Trophoblast cell (in vitro differentiated cells and primary cell): ENCODE measurements around the gene RYR1.
"Not testable (repeated sequence)": the region's sequence is repeated elsewhere in the genome, so short reads cannot be mapped to it uniquely, and the experiment has no call there.

Experiments used
- DNase-seq, 2 donors: peaks; one replicate each; pipeline ENCODE4 v3.0.0-alpha.2; 2016
- H2AFZ ChIP-seq: 2 replicates; pipeline ENCODE4 v1.6.1; 2013; ENCODE audit warnings: low read length, moderate library complexity, mild to moderate bottlenecking; ENCODE audit not compliant: insufficient read depth, poor library complexity
- H2AK5ac ChIP-seq: 2 replicates; pipeline ENCODE4 v1.6.1; 2013; ENCODE audit warnings: mild to moderate bottlenecking, low read length
- H2BK120ac ChIP-seq: 2 replicates; pipeline ENCODE4 v1.6.1; 2013; ENCODE audit warnings: low read length, mild to moderate bottlenecking, moderate library complexity; ENCODE audit not compliant: insufficient read depth, poor library complexity
- H2BK12ac ChIP-seq: 2 replicates; pipeline ENCODE4 v1.6.1; 2013; ENCODE audit warnings: mild to moderate bottlenecking, low read length, moderate library complexity
- H2BK5ac ChIP-seq: 2 replicates; pipeline ENCODE4 v1.6.1; 2013; ENCODE audit warnings: low read length, low read depth, moderate library complexity, mild to moderate bottlenecking; ENCODE audit not compliant: poor library complexity
- H3K14ac ChIP-seq: 2 replicates; pipeline ENCODE4 v1.6.1; 2013; ENCODE audit warnings: mild to moderate bottlenecking, low read length
- H3K18ac ChIP-seq: 2 replicates; pipeline ENCODE4 v1.6.1; 2013; ENCODE audit warnings: mild to moderate bottlenecking, low read length
- H3K23ac ChIP-seq: 2 replicates; pipeline ENCODE4 v1.6.1; 2013; ENCODE audit warnings: low read length
- H3K27ac ChIP-seq: 2 replicates; pipeline ENCODE4 v1.5.1; 2013; ENCODE audit warnings: low read depth, mild to moderate bottlenecking, inconsistent platforms, low read length, moderate library complexity
- H3K27me3 ChIP-seq: 2 replicates; pipeline ENCODE4 v1.6.1; 2013; ENCODE audit warnings: inconsistent platforms, mild to moderate bottlenecking, low read length, moderate library complexity; ENCODE audit not compliant: insufficient read depth
- H3K36me3 ChIP-seq, 2 experiments: 1 replicate in 1 of 2; 2 replicates in 1 of 2; pipeline ENCODE4 v1.6.1; 2013; ENCODE audit warnings: low read length in 2 of 2, mild to moderate bottlenecking in 2 of 2, moderate library complexity in 1 of 2; ENCODE audit not compliant: insufficient read depth in 2 of 2, control insufficient read depth in 1 of 2
- H3K4ac ChIP-seq: 2 replicates; pipeline ENCODE4 v1.6.1; 2013; ENCODE audit warnings: low read depth, mild to moderate bottlenecking, low read length, moderate library complexity
- H3K4me1 ChIP-seq, 2 experiments: 1 replicate in 1 of 2; 2 replicates in 1 of 2; pipeline ENCODE4 v1.6.1; 2013; ENCODE audit warnings: low read length in 2 of 2, mild to moderate bottlenecking in 2 of 2, moderate library complexity in 1 of 2; ENCODE audit not compliant: insufficient read depth in 2 of 2, control insufficient read depth in 1 of 2
- H3K4me2 ChIP-seq: 2 replicates; pipeline ENCODE4 v1.6.1; 2013; ENCODE audit warnings: inconsistent platforms, mild to moderate bottlenecking, low read length, moderate library complexity
- H3K4me3 ChIP-seq: 2 replicates; pipeline ENCODE4 v1.5.1; 2013; ENCODE audit warnings: mild to moderate bottlenecking, low read depth, low read length, inconsistent platforms
- H3K79me1 ChIP-seq: one replicate; pipeline ENCODE4 v1.6.1; 2013; ENCODE audit warnings: low read length
- H3K79me2 ChIP-seq: 2 replicates; pipeline ENCODE4 v1.6.1; 2013; ENCODE audit warnings: low read length, mild to moderate bottlenecking; ENCODE audit not compliant: control insufficient read depth, insufficient read depth, poor library complexity
- H3K9ac ChIP-seq: 2 replicates; pipeline ENCODE4 v1.6.1; 2013; ENCODE audit warnings: mild to moderate bottlenecking, low read length
- H3K9me3 ChIP-seq: 2 replicates; pipeline ENCODE4 v1.6.1; 2013; ENCODE audit warnings: low read depth, mild to moderate bottlenecking, control low read depth, inconsistent platforms, low read length; ENCODE audit not compliant: insufficient read depth
- H4K12ac ChIP-seq: 2 replicates; pipeline ENCODE4 v1.6.1; 2013; ENCODE audit warnings: low read depth, mild to moderate bottlenecking, low read length, moderate library complexity
- H4K8ac ChIP-seq: 2 replicates; pipeline ENCODE4 v1.6.1; 2013; ENCODE audit warnings: low read depth, mild to moderate bottlenecking, low read length, moderate library complexity
- H4K91ac ChIP-seq: one replicate; pipeline ENCODE4 v1.6.1; 2013; ENCODE audit warnings: low read depth, mild to moderate bottlenecking, low read length, moderate library complexity
- WGBS: extraction: QIAGEN DNeasy Blood & Tissue Kit; methylation state at CpG from one replicate; pipeline ENCODE4 v1.1.7; 2013; ENCODE audit warnings: missing lambda C conversion rate; ENCODE audit not compliant: insufficient read length, insufficient coverage; ENCODE audit errors: extremely low coverage; 5-methylcytosine and 5-hydroxymethylcytosine counted together

Gene RYR1

DNA sequence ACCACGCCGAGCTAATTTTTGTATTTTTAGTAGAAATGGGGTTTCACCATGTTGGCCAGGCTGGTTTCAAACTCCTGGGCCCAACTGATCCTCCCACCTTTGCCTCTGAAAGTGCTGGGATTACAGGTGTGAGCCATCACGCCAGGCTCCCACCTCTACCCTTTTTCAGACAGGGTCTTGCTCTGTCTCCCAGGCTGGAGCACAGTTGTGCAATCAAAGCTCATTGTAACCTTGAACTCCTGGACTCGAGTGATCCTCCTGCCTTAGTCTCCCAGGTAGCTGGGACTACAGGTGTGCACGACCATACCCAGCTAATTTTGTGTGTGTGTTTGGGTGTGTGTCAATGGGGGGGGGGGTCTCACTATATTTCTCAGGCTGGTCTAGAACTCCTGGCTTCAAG lies 9.2 kb upstream of the RYR1 start:
- H3K14ac ChIP-seq, result no peak overlapping the region
- no peak overlapping the region for H2BK12ac ChIP-seq
- H3K27ac ChIP-seq, result no peak overlapping the region
- DNase-seq, result no peak
- H3K79me1 ChIP-seq, result no peaks in the 10 kb centered on the region
- no peak overlapping the region for H2BK120ac ChIP-seq
- no peak overlapping the region for H2AK5ac ChIP-seq
- H3K4me3 ChIP-seq, result no peak overlapping the region
- H4K12ac ChIP-seq, result no peak overlapping the region
- no peak overlapping the region for H3K18ac ChIP-seq
- H3K36me3 ChIP-seq, result no peaks in the 10 kb centered on the region
- H3K27me3 ChIP-seq, result no peaks in the 10 kb centered on the region
- H3K9ac ChIP-seq, result no peak overlapping the region
- peaks cover 2% of the 10 kb centered on the region for H3K9me3 ChIP-seq
- H3K4me1 ChIP-seq, result peaks cover 2 to 5% of the 10 kb centered on the region in 2 experiments
- H4K91ac ChIP-seq, result no peak overlapping the region
- no CpG with 5 or more reads among the region's 5 CpGs for whole genome bisulfite sequencing
- H3K79me2 ChIP-seq, result no peaks in the 10 kb centered on the region
- H2BK5ac ChIP-seq, result no peak overlapping the region
- H2AFZ ChIP-seq, result no peak overlapping the region
- H3K23ac ChIP-seq, result no peak overlapping the region
- H3K4ac ChIP-seq, result no peak overlapping the region
- no peak overlapping the region for H3K4me2 ChIP-seq
- no peak overlapping the region for H4K8ac ChIP-seq

DNA sequence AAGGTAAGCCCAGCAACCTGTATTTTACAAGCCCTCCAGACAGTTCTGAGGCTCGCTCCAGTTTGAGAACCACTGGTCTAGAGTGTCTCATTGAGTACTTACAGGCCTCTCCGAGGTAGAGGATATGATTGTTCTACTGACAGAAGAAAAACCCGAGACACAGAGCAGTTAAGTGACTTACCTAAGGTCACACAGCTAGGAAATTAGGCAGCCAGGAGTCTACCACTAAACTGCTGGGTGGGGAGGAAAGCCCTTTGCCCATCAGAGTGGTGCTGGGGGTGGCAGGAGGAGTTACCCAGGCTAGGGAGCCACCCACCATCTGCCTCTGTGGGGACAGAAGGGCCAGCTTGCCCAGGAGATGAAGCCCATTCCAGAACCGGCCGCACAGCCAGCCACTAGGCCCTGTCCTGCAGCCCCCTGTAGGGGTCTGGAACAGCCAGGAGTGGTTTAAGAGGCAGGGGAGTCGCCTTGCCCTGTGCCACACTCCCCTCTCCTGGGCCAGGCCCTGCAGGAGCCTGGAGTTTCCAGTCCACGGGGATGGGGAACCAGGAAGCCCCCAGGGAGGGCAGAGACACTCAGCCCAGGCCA lies 8.2 kb upstream of the RYR1 start:
- Histone ChIP-seq H3K27ac (no peak overlapping the region), H4K12ac (no peak overlapping the region), H3K27me3 (no peaks in the 10 kb centered on the region), H3K18ac (no peak overlapping the region), H3K4ac (no peak overlapping the region), H2BK5ac (no peak overlapping the region), H3K4me2 (no peak overlapping the region), H2AFZ (no peak overlapping the region), H3K79me2 (no peaks in the 10 kb centered on the region), H4K91ac (no peak overlapping the region), H3K9ac (no peak overlapping the region), H2AK5ac (no peak overlapping the region), H3K4me3 (no peak overlapping the region), H3K9me3 (peaks cover 2% of the 10 kb centered on the region), H3K79me1 (no peaks in the 10 kb centered on the region), H3K23ac (no peak overlapping the region), H3K14ac (no peak overlapping the region), H2BK12ac (no peak overlapping the region), H3K4me1 (peaks cover 2 to 5% of the 10 kb centered on the region in 2 experiments), H4K8ac (no peak overlapping the region), H3K36me3 (no peaks in the 10 kb centered on the region), H2BK120ac (no peak overlapping the region)
- whole genome bisulfite sequencing, result no CpG with 5 or more reads among the region's 7 CpGs
- no peak for DNase-seq

DNA sequence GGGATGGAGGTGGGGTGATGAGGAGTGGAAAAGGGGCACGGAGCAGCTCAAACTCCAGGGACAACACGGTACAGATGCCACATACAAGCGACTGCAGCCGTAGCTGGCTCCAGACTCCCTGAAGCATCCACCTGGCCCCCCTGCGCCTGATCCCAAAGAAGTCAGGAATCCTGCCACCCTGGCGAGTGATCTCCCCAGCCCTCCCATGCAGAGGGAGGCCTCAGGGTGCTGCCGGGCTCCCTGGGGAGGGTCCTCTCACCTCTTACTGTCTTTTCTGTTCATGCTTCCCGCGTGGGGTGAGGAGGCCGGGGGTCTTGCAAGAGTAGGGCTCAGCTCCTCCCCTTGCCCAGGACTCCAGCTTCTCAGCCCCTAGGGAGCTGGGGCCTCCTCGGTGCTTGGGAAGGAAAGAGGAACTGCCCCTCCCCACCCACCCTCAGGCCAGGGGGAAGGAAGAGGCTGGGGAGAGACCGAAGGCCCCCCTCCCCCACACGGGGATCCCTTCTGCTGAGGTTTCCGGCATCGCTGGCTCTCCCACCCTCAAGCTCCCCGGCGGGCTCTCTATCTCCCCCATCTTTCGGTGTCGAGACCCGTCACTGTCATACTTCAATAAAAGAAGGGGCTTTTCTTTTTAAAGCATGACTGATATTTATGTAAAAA lies 7.6 kb upstream of the RYR1 start, which contains the start of gene RASGRP4:
Gene RASGRP4 (minus strand): TSS at position 410 of the 657 bp plus-strand sequence. CDS start 128 bp downstream, at position 282.
- Histone ChIP-seq H4K12ac (peak within 1 kb of the TSS; percentile 55), H2BK12ac (no peak within 1 kb of the TSS), H2AFZ (no peak within 1 kb of the TSS), H4K91ac (no peak within 1 kb of the TSS), H3K9ac (no peak within 1 kb of the TSS), H3K4ac (no peak within 1 kb of the TSS), H3K14ac (no peak within 1 kb of the TSS), H2BK5ac (no peak within 1 kb of the TSS), H3K27ac (no peak within 1 kb of the TSS), H3K27me3 (no peaks in the 10 kb centered on the region), H2BK120ac (no peak within 1 kb of the TSS), H3K4me2 (no peak within 1 kb of the TSS), H2AK5ac (no peak within 1 kb of the TSS), H3K79me2 (no peaks in the 10 kb centered on the region), H4K8ac (peak within 1 kb of the TSS; percentile 7), H3K4me1 (peaks cover 2 to 5% of the 10 kb centered on the region in 2 experiments), H3K36me3 (no peaks in the 10 kb centered on the region), H3K23ac (no peak within 1 kb of the TSS), H3K18ac (no peak within 1 kb of the TSS), H3K79me1 (no peaks in the 10 kb centered on the region), H3K9me3 (peaks cover under 1% of the 10 kb centered on the region), H3K4me3 (no peak within 1 kb of the TSS)
- no CpG with 5 or more reads among the region's 20 CpGs for WGBS
- no peak for DNase-seq

DNA sequence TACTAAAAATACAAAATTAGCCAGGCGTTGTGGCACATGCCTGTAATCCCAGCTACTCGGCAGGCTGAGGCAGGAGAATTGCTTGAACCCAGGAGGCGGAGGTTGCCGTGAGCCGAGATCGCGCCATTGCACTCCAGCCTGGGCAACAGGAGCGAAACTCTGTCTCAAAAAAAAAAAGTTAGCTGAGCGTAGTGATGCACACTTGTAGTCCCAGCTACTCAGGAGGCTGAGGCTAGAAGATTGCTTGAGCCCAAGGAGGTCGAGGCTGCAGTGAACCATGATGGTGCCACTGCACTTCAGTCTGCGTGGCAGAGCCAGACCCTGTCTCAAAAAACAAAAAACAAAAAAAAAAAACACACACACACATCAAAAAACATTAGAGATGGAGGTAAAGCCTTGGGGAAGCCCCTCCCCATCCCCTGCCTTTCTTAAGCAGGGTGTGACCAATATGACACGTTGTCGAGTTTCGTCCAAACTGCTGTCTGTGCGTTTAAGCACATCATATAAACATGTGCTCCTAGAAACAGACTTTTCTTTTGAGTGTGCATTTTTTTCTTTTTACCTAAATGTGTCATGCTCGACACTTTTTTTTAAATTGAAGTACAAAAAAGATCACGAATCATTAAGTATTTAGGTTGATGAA lies 6.3 kb upstream of the RYR1 start:
- H3K4me3 ChIP-seq, H2AK5ac ChIP-seq, H3K14ac ChIP-seq, H3K4me2 ChIP-seq, H2BK12ac ChIP-seq, H3K4me1 ChIP-seq, H3K4ac ChIP-seq, H3K9ac ChIP-seq, DNase-seq, H3K27ac ChIP-seq, H3K79me1 ChIP-seq, H3K23ac ChIP-seq, H4K12ac ChIP-seq, H3K79me2 ChIP-seq, H3K27me3 ChIP-seq, H3K18ac ChIP-seq, H4K8ac ChIP-seq, H4K91ac ChIP-seq, H2BK5ac ChIP-seq, H3K9me3 ChIP-seq, H2AFZ ChIP-seq, H3K36me3 ChIP-seq, H2BK120ac ChIP-seq: not testable (repeated sequence)
- WGBS, result no CpG with 5 or more reads among the region's 17 CpGs
